Spleen (tissue), 11 donors: ENCODE data around the gene STXBP6. TPM values are rescaled to one million over a fixed set of nuclear protein-coding genes. Genes with fewer than 3 reads are reported as not detected.

ENCODE experiments used
- DNase-seq: peaks from one replicate; pipeline ENCODE4 v3.0.0-alpha.2; 2020
- H3K27ac ChIP-seq, 8 donors: fragments of 200-600 bp; sonication (generic) in 7 of 8; 1 replicate in 4 of 8; 2 replicates in 4 of 8; pipeline versions ENCODE4 v1.5.0 to v1.8.0; 2016 to 2021; ENCODE audit warnings: inconsistent platforms in 4 of 8, mild to moderate bottlenecking in 4 of 8, moderate library complexity in 1 of 8
- H3K27me3 ChIP-seq, 7 donors: fragments of 200-600 bp; sonication (generic) in 6 of 7; replicated peaks in 1 of 7; 1 replicate in 4 of 7; 2 replicates in 3 of 7; pipeline versions ENCODE4 v1.5.0 to v1.8.0; 2016 to 2021; ENCODE audit warnings: inconsistent platforms in 3 of 7, mild to moderate bottlenecking in 1 of 7
- H3K36me3 ChIP-seq, 6 donors: fragments of 200-600 bp; sonication (generic) in 5 of 6; 1 replicate in 4 of 6; 2 replicates in 2 of 6; pipeline versions ENCODE4 v1.5.0 to v1.8.0; 2016 to 2021; ENCODE audit warnings: inconsistent platforms in 2 of 6
- H3K4me1 ChIP-seq, 6 donors: fragments of 200-600 bp; sonication (generic) in 5 of 6; 1 replicate in 3 of 6; 2 replicates in 3 of 6; pipeline versions ENCODE4 v1.5.0 to v1.8.0; 2016 to 2021; ENCODE audit warnings: inconsistent platforms in 3 of 6
- H3K4me3 ChIP-seq, 8 donors: fragments of 200-600 bp; sonication (generic) in 7 of 8; 1 replicate in 4 of 8; 2 replicates in 4 of 8; pipeline versions ENCODE4 v1.5.0 to v1.8.0; 2016 to 2021; ENCODE audit warnings: inconsistent platforms in 4 of 8, mild to moderate bottlenecking in 4 of 8, moderate library complexity in 2 of 8
- H3K9me3 ChIP-seq, 8 donors: fragments of 200-600 bp; sonication (generic) in 7 of 8; 1 replicate in 4 of 8; 2 replicates in 4 of 8; pipeline versions ENCODE4 v1.5.0 to v1.8.0; 2016 to 2021; ENCODE audit warnings: inconsistent platforms in 4 of 8
- POLR2A ChIP-seq, 3 donors: fragments of 450-650 bp; IDR thresholded peaks; one replicate each; pipeline ENCODE4 v1.5.1; 2017; ENCODE audit warnings: antibody characterized with exemption in 3 of 3, mild to moderate bottlenecking in 1 of 3
- POLR2AphosphoS5 ChIP-seq, 3 donors: sonication (generic); formaldehyde crosslinking; IDR thresholded peaks; one replicate each; pipeline ENCODE4 v1.5.1; 2017; ENCODE audit warnings: antibody characterized with exemption in 3 of 3
- WGBS, 5 donors: extraction: QIAGEN DNeasy Blood & Tissue Kit in 3 of 5; methylation state at CpG; one replicate each; pipeline versions ENCODE4 v1.1.5 to v1.1.7; 2013 to 2018; 5-methylcytosine and 5-hydroxymethylcytosine counted together
- intact Hi-C: fragments of 100-400 bp; cut with DNase I; formaldehyde crosslinking; loops from one replicate; pipeline ENCODE4 v1.15.0; 2023; ENCODE audit warnings: low total_unique reads
- polyA plus RNA-seq, 3 donors: library from polyadenylated mRNA; stranded (reverse); fragments of 200-250 nt; gene quantifications; one replicate each; pipeline ENCODE4 v1.2.1, GENCODE V29; 2013
- total RNA-seq, 7 donors: library from RNA; depleted of rRNA in 3 of 7; stranded (reverse); fragments of >200 nt in 3 of 7; fragmentation: NEBNext Ultra II Directional in 4 of 7; extraction: Animal tissue kit (Norgen Biotek cat#: 25700) in 4 of 7; gene quantifications; one replicate each; pipeline versions ENCODE4 v1.1.0 to v1.2.1, GENCODE V29; 2016 to 2021
- TF ChIP-seq, protein P1 (sequence below), 11 experiments: fragments of 200-600 bp in 7 of 11; fragments of 450-650 bp in 4 of 11; sonication (generic) in 4 of 11; IDR thresholded peaks in 8 of 11; conservative IDR thresholded peaks in 3 of 11; 1 replicate in 7 of 11; 2 replicates in 4 of 11; pipeline versions ENCODE4 v1.4.0 to v1.8.0; 2016 to 2021; ENCODE audit warnings: antibody characterized with exemption in 11 of 11, inconsistent platforms in 4 of 11, mild to moderate bottlenecking in 1 of 11
- donor health status: healthy with polysubstance abuse.
- donor health status: DM: no; HTN: no; CAD: no; lungs with moderate emphysema.
- donor health status: DM: no; HTN: no; CAD: no.
- donor health status: Bipolar disorder and iron deficiency.
- donor health status: healthy.
- donor health status: DM: no; HTN: no; CAD: no.
- donor health status: DM: yes; HTN: yes; CAD: no.

Gene STXBP6
- total and polyA plus RNA-seq, 10 donors: 0.76 to 1.4 (median 0.87) TPM

GRCh38 chr14:24813089-24813815 lies 236.7 kb downstream of the STXBP6 start:
- no peaks in the 10 kb centered on the region for H3K9me3 ChIP-seq
- H3K36me3 ChIP-seq: no peaks in the 10 kb centered on the region
- TF ChIP-seq, protein P1, sequence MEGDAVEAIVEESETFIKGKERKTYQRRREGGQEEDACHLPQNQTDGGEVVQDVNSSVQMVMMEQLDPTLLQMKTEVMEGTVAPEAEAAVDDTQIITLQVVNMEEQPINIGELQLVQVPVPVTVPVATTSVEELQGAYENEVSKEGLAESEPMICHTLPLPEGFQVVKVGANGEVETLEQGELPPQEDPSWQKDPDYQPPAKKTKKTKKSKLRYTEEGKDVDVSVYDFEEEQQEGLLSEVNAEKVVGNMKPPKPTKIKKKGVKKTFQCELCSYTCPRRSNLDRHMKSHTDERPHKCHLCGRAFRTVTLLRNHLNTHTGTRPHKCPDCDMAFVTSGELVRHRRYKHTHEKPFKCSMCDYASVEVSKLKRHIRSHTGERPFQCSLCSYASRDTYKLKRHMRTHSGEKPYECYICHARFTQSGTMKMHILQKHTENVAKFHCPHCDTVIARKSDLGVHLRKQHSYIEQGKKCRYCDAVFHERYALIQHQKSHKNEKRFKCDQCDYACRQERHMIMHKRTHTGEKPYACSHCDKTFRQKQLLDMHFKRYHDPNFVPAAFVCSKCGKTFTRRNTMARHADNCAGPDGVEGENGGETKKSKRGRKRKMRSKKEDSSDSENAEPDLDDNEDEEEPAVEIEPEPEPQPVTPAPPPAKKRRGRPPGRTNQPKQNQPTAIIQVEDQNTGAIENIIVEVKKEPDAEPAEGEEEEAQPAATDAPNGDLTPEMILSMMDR (IDR thresholded peaks at IDR 0.05 in 8 of 11, conservative IDR thresholded peaks at IDR 0.05 in 3 of 11): no peak
- TF ChIP-seq POLR2A (IDR thresholded peaks at IDR 0.05) (no peak), POLR2AphosphoS5 (IDR thresholded peaks at IDR 0.05) (no peak)
- H3K4me3 ChIP-seq: no peak overlapping the region
- peaks cover 0 to 11% (median 3%) of the 10 kb centered on the region in 6 donors for H3K4me1 ChIP-seq
- intact Hi-C loops: loop anchor here (5.0 kb wide), 1 partner anchor 319 kb away; no protein-coding TSS in a partner anchor
- no peak for DNase-seq
- H3K27ac ChIP-seq: no peak overlapping the region
- WGBS, 5 donors: 70 to 79% (median 78%) methylated on average over 6 of the region's 6 CpGs
- H3K27me3 ChIP-seq: peaks cover 0 to 7% (median 0%) of the 10 kb centered on the region in 7 donors

DNA sequence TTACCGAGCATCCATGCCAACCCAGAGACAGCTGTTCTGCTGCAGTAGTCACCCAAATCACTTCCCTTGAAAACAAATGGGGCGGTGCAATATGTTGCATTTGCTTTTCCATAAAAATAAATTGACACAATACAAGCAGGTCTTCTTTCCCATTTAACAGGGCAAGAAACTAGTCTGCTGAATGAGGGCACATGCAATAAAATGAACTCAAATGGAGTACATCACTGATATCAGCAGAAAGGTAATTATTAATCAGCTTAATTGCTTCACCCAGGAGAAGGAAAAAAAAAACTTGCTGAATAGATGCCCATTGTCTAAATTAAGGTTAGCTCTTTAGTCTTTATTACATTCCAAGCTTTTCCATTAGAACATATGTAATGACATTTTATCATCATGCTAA lies 240.8 kb downstream of the STXBP6 start:
- H3K27ac ChIP-seq: no peak overlapping the region
- H3K9me3 ChIP-seq: no peaks in the 10 kb centered on the region
- 86 to 93% (median 88%) methylated on average over 2 of the region's 2 CpGs for WGBS, 5 donors
- H3K27me3 ChIP-seq: peaks cover 0 to 15% (median 0%) of the 10 kb centered on the region in 7 donors
- no peak overlapping the region for H3K4me3 ChIP-seq
- TF ChIP-seq, protein P1 (IDR thresholded peaks at IDR 0.05 in 8 of 11, conservative IDR thresholded peaks at IDR 0.05 in 3 of 11): no peak
- TF ChIP-seq POLR2A (IDR thresholded peaks at IDR 0.05): no peak
- no peak for TF ChIP-seq POLR2AphosphoS5 (IDR thresholded peaks at IDR 0.05)
- DNase-seq: no peak
- intact Hi-C loops: no loop called here
- H3K4me1 ChIP-seq: no peaks in the 10 kb centered on the region
- no peaks in the 10 kb centered on the region for H3K36me3 ChIP-seq

DNA sequence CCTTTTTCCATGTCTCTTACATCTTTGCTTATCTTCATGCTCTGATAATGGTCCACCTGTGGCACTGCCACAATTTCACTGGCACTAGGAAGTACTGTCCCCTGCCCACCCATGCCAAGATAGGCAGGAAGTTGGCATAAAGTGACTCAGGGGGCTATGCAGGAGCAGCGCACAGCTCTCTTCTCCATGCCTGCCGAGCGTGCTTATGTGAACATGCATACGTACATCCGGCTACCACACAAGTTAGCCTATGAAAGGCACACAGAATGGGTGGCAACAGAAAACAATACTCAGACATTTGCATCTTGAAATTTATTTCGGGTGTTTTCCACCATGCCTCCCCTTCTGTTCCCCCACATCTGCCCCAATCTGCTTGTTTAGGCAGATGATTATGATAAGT lies 241.5 kb downstream of the STXBP6 start:
- Histone ChIP-seq H3K27ac (no peak overlapping the region), H3K36me3 (no peaks in the 10 kb centered on the region), H3K4me1 (no peaks in the 10 kb centered on the region), H3K9me3 (no peaks in the 10 kb centered on the region), H3K4me3 (no peak overlapping the region), H3K27me3 (peaks cover 0 to 15% (median 0%) of the 10 kb centered on the region in 7 donors)
- 85 to 94% (median 93%) methylated on average over 6 of the region's 6 CpGs for WGBS, 5 donors
- no peak for DNase-seq
- intact Hi-C loops: no loop called here
- no peak for TF ChIP-seq POLR2A (IDR thresholded peaks at IDR 0.05)
- TF ChIP-seq, protein P1 (IDR thresholded peaks at IDR 0.05 in 8 of 11, conservative IDR thresholded peaks at IDR 0.05 in 3 of 11): no peak
- TF ChIP-seq POLR2AphosphoS5 (IDR thresholded peaks at IDR 0.05): no peak

- Histone ChIP-seq H3K4me3 (no peak overlapping the region), H3K27me3 (peaks cover 0 to 15% (median 0%) of the 10 kb centered on the region in 7 donors), H3K9me3 (no peaks in the 10 kb centered on the region), H3K36me3 (no peaks in the 10 kb centered on the region), H3K4me1 (no peaks in the 10 kb centered on the region), H3K27ac (no peak overlapping the region)
- no peak for TF ChIP-seq POLR2A (IDR thresholded peaks at IDR 0.05)
- TF ChIP-seq POLR2AphosphoS5 (IDR thresholded peaks at IDR 0.05): no peak
- TF ChIP-seq, protein P1 (IDR thresholded peaks at IDR 0.05 in 8 of 11, conservative IDR thresholded peaks at IDR 0.05 in 3 of 11): peak in 9 of 11 experiments; percentile 38 to 69 (median 65)
- intact Hi-C loops: no loop called here
- 44 to 58% (median 46%) methylated on average over 9 of the region's 9 CpGs for WGBS, 5 donors
- no peak for DNase-seq
Measured at GRCh38 chr14:24806061-24806678, 243.8 kb downstream of the STXBP6 start.
